Measurements from ENCODE around the gene MIS12.

The MIS12 gene, protein sequence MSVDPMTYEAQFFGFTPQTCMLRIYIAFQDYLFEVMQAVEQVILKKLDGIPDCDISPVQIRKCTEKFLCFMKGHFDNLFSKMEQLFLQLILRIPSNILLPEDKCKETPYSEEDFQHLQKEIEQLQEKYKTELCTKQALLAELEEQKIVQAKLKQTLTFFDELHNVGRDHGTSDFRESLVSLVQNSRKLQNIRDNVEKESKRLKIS

DNA sequence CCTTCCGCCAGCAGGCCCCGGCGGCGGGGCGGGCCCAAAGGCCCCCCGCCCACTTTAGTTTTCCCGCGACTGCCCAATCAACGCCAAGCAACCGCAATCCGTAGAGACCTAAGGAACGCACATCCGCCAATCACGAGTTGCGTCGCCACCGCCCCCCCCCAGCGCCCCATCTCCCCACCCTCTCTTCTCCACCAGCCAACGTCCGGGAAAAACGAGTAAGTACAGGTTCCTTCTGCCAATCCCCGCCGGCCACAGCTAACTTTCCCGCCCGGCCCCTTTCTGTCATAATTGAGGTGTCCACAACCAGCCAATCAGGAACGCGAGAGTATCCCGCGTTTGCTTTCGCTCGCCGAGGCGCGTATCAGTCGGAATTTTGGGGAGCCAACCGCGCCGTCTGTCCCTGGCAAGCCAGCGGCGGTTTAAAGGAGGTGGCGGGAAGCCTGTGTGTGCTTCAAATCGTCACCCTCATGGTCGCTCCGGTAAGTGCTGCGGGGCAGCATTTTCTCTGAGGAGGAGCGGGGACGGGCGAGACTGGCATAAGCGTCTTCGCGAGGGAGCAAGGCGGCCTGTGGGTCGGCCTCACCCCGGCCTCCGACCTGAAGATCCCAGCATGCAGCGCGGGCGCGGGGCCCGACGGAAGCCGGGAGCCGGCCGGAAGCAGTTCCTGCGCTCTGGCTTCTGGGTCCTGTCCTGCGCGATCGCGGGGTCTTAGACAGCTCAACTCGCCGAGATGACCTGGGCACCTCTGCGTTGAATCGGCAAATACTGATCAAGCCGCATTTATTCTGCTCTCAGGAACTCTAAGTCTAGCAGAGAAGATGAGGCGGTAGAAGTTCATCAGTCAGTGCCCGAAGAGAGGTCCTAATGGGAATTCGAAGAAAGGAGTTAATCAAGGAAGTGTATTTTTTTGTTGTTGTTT lies at the start of gene MIS12:
Gene MIS12, plus strand, starts transcription at position 361 of the 919 bp plus-strand sequence. CDS start 2,297 bp downstream, outside the sequence.
- DNase-seq (ENCODE audit: low read depth, low spot score) = peak; percentile 97

DNA sequence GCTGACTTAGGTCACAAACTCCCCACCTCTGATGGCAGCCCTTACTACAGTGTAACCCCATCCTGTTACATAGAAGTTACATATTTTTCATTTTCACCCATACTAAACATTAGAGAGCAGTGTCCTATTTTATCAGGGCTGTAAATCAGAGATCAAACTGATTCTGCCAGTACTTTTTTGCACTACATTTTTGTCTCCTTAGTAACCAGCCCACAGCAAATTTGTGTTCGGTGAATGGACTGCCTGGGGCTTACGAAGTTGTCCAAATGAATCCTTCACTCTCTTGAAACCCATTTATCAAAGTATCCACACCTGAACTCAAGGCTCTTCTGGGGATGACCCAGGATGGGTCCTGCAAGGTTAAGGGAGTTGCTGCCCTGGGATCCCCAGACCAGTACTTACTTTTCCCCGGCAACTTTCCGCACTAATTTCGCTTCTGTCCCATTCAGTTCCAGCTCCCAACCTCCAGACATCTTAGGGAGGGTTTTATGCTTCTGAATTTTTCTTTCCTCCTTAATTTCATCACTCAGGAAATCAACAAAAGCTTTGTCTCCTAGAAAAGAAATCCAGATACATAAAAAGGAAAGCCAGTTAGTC lies 48.5 kb upstream of the MIS12 start:
- no peak for DNase-seq (ENCODE audit: low read depth, low spot score)

DNA sequence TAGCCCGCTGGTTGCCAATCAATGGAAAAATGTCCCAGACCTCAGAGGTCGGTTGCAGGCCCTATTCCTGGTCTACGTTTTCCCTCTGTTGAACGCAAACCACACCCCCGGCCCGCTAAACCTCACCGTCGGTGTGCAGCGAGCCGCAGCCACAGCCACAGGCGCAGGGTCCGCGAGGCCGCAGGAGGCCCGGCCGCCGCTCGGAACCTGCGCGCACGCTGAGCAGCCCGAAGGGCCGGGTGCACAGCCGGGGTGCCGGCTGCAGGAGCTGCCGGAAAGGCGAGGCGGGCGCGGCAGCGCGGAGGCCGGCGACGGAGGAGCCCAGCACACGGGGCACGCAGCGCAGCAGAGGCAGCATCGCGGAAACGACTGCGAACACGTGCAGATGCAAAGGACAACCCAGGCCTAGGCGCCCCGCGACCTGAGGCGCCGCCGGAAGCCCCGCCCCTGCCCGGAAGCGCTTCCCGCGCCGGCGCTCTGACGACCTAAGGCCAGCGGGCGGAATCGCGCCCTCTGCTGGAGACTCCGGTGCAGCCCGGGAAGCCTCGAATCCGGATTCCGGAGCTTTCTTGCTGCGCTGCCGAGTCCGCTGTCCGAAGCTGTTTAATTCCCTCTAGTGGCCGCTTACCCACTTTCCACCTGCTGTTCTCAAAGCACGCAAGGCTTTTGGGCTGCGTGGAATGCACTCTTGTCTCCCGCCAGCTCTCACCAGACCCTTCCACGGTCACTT lies 47.5 kb upstream of the MIS12 start, which contains the start of gene C1QBP:
Gene C1QBP, minus strand, starts transcription at position 440 of the 730 bp plus-strand sequence. Its CDS starts 82 bp downstream, at position 358.
- DNase-seq (ENCODE audit: low read depth, low spot score) = peak; percentile 76

DNA sequence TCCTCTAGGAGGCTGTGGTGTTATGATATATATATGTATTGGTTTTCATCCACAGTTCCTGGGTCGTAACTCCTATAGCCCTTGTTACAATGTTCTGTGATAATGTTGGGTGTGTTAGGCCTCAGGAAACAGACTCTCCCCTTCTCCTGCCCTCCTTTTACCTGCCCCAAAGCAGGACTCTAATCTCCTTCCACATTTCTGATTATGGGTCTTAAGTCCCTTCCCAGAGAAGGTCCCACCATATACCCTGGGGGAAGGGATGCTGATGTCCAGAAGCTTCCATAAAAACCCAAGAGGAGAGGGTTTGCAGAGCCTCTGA lies 47.0 kb upstream of the MIS12 start:
- no peak for DNase-seq (ENCODE audit: low read depth, low spot score)

DNA sequence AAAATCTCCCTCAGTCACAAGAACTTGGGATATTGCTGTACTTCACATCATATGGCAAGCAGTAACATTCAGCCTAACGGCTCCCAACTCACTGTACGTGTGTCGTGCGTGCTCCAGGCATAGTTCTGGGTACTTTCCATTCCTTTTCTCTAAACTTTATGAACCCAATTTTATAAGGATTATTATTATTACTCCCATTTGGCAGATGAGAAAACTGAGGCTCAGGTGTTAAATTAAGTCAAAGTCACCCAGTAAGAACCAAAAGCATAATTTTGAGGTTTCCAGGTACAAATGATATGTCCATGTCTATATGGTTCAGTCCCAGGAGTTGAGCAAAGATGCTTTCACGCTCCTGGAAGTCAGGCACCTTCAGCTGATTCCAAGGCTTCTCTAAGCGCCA lies 42.6 kb upstream of the MIS12 start:
- no peak for DNase-seq (ENCODE audit: low read depth, low spot score)

DNA sequence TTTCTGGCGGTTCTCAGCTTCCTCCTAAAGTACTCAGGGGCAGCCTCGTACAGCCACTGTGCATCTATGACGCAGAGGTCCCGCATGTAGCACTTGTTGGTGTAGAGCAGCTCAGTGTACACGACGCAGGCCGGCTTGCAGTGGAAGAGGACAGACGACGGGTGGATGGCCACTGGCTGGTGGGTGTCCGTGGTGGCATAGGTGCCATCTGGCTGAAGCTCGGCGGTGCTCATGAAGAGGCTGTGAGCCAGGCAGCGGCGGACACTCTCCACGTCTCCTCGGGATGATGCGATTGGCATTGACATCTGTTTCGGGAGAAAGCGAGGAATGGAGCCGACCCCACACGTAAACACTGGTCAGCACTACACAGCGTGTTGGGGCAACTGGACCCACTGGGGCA lies 42.2 kb upstream of the MIS12 start:
- no peak for DNase-seq (ENCODE audit: low read depth, low spot score)

DNA sequence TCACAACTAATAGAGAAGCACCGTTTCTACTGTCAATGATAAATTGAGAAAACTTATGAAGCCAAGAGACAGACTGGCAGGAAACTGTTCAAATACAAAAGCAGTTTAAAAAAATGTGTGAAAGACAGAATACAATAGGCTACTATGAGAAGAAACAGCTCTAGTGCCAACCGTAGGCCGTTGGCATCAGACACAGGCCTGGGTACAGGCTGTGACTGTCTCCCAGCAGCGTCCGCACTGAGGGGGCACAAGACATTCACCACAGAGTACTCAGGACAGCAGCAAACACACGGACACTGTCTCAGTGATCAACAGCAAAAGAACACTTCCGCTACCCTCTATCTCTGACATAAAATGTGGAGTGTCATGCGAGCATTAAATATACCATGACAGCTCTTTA lies 39.6 kb upstream of the MIS12 start:
- no peak for DNase-seq (ENCODE audit: low read depth, low spot score)

DNA sequence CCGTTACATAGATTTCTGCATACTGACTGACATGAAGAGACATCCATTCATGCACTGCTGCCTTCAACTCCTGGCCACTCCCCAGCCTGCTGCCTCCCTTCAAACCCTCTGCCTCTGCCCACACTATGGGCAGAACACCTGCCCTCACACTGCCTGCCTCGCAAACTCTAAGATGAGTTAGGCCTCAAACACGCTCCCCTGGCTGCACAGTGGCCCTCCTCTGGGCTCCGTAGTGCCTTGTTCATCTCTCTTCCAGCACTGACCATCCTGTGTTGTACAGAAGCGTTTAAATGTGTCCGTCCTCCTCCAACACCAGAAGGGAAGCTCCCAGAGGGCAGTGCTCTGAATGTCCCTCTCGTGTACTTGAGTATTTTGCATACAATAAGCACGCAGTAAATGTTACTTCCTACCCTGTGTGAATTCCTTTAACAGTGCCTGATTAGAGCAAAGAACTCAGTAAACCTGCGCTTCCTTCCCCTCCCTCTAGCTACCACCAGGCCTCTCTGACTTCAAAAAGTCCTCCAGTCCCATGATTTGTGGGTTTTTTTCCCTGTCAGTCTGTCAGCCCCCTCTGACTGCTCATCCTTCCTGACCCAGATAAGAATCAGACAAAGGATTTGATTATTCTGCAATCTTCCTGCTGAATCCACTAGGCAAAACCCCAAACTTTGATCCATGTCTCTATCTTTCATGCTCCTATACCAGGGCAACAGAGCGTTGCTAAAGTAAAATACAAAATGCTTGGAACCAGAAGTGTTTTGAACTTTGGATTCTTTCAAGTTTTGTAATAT lies 21.5 kb upstream of the MIS12 start:
- no peak for DNase-seq (ENCODE audit: low read depth, low spot score)

DNA sequence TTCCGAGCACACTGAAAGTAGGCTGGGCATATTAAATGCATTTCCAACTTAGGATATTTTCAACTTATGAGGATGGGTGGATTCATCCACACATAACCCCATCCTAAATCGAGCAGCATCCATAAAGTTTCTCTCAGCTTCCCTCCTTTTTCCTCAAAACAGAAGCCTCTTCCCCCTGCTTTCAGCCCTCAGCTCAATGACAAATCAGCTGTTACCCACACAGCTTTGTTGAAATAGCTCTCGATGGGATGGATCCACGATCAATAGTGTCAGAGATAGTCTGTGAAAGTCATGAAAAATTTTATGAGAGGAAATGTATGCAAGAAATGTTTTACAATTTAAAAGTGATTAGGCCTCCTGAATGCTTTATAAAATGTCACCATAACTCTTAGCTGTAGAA lies 20.1 kb upstream of the MIS12 start:
- DNase-seq (ENCODE audit: low read depth, low spot score) = no peak

DNA sequence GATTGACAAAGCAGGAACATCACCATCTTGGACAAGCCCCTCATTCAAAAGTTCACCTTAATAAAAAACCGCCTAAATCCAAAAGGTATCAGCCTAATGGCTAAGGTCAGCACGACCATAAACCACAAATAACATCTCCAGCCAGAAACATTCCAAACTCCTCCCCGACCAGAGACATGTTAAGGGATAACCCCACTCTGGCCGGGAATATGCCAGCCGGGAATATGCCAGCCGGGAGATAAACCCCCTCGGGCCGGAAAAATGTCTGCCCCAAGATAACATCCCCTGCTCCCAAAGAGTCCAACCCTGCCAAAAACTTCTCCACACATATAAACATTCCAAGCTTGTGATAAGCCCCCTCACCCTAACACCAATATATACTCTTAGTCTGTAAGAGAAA lies 18.9 kb upstream of the MIS12 start:
- no peak for DNase-seq (ENCODE audit: low read depth, low spot score)

DNA sequence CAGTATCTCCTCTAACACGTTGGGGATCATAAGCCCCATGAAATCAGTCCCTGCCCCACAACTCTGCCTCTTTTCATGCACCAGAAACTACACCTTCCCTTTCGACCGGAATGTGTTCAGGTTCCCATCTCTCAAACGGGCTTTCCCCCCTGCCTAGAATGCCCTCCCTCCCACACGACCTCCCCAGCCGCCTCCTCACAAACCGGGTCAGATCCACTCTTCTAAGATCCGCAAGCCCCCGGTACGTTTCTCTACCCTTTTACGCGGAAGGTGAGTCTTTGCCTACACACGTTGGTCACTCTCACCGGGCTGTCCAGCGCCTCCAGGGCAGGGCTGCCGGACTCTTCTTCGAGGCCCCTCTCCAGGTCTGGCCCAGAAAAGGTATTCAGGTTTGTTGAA lies 18.3 kb upstream of the MIS12 start:
- no peak for DNase-seq (ENCODE audit: low read depth, low spot score)

DNA sequence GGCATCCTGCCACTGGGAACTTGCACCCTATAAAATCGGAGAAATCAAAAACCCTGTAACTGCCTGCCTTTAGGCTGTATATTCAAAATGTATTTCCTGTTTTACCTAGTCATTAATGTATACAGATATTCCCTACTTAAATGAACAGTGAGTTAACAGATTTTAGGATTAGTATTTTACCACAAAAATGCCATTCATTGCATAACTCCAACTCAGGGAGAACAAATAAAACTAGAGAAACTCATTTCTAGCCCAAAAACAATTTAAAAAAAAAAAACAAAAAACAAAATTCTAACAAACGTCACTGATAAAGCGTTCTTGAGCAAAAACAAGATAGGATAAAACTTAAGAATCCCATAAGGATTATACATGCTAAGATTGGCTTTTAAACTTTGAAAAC lies 13.9 kb upstream of the MIS12 start:
- no peak for DNase-seq (ENCODE audit: low read depth, low spot score)

DNA sequence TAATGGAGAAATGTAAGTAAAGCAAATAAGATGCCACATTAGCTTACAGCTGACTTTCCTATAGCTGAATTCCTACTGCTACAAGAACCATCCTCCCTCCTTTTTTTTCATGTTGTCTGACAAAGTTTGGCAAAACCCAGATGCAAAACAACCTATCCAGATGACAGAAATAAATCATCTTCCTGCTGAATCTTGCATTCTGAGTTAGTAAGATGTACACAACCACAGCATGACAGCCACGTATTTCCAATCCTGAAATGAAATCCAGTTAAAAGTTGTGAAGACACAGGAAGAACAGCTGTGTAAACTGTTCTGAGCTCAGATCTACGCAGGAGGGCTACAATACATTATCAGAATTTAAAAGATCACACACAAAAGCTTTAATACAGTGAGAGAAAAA lies 12.5 kb upstream of the MIS12 start:
- DNase-seq (ENCODE audit: low read depth, low spot score) = no peak

DNA sequence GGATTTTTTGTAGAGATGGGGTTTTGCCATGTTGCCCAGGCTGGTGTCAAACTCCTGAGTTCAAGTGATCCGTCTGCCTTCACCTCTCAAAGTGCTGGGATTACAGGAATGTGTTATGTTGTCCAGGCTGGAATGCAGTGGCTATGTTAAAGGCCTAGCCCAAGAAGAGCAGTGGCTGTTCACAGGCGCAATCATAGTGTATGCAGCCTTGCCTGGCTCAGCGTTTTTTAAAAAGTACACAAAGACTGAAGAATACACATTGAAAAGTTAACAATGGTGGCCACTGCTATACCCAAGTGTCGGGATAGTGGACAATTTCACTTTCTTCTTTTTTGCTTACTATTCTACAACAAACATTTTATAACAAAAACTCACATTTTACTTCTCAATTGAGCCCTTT lies 7.4 kb upstream of the MIS12 start:
- DNase-seq (ENCODE audit: low read depth, low spot score) = no peak

DNA sequence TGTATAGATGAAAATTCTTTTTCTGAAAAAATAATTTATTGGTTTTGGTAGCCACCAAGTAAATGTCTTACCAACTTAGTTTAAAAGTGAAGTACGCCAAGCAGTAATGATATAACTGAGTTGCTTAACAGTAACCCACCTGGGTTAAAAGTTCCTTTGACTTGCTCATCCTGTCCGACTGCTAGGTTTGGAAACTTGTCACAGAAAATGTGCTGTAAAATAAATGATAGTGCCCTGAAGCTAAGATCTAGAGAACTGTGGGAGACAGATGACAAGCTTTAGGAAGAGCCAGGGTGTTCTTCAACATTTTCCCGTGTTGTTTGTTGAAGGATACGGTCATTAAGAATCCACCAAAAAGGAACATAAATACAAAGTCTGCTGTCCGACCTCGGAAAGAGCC lies 5.4 kb upstream of the MIS12 start:
- DNase-seq (ENCODE audit: low read depth, low spot score) = no peak

DNA sequence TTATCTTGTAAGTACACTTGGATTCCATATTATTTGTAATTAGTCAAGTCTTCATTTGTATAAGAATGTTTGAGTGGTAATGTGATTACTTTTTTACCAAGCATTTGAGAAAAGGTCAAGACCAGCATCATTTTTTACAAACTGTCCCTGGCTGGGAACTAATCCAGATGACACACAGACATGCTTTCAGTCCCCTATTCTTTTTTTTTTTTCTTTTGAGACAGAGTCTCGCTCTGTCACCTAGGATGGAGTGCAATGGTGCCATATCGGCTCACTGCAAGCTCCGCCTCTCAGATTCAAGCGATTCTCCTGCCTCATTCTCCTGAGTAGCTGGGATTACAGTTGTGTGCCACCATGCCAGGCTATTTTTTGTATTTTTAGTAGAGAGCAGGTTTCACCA lies 4.9 kb upstream of the MIS12 start:
- no peak for DNase-seq (ENCODE audit: low read depth, low spot score)

DNA sequence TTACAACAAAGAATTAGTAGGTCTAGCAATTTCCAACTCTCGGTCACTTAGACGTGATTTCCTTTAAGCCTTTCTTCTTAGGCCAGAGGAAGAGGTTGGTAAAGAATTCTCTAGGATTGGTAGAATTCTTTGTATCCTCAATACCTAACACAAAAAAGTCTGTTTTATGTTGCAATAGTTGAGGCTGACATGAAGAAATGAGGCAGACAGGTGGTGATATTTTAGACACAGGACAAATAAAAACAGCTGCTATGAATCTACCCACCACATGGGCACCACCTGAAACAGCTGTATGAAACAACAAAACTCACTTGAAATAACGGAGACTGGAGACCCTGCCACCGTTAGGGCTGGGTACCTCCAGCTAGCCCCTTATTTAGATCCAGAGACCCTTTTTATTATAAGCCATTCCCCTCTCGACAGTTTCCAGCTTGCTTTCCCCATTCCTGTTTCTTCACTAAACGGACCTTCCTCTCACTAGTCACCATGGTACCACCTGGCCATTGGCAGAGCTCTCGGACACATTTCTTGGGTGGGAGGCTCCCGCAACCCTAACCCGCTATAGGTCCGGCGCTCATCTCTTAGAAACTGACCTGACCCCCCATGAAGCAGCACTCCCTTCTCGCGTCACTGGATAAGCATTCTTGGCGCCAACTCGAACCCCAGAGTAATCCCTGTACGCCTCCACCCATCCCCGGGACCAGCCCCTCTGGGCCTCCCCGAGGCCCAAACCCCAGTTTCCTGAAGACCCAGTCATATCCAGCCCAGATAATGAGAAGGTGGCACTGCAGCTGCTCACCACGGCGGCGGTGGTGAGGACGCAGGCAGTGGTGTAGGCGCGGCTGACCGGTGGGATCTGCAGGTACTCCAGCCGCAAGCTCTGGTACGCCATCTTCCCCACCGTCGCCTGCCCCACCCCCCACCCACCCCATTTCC lies 828 bp upstream of the MIS12 start, which contains the start of gene DERL2:
Gene DERL2, minus strand, starts transcription at position 909 of the 936 bp plus-strand sequence. Its CDS starts 17 bp downstream, at position 892.
- DNase-seq (ENCODE audit: low read depth, low spot score) = no peak

DNA sequence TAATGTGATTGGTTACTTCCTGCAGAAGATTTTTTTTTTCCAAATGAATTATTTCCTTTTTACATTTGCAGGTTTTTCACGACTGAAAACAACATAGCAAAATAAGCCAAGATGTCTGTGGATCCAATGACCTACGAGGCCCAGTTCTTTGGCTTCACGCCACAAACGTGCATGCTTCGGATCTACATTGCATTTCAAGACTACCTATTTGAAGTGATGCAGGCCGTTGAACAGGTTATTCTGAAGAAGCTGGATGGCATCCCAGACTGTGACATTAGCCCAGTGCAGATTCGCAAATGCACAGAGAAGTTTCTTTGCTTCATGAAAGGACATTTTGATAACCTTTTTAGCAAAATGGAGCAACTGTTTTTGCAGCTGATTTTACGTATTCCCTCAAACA lies 2.4 kb downstream of the MIS12 start:
- no peak for DNase-seq (ENCODE audit: low read depth, low spot score)

DNA sequence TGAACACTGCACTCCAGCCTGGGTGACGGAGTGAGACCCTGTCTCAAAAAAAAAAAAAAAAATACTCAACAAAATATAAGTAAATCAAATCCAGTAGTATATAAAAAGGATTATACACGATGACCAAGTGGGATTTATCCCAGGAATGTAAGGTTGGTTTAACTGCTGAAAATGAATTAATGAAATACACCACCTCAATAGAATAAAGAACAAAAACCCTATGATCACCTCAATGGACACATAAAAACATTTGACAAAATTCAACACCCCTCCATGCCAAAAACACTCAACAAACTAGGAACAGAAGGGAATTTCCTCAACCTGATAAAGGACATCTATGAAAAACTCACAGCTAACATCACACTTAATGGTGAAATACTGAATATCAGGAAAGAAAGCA lies 6.6 kb downstream of the MIS12 start:
- no peak for DNase-seq (ENCODE audit: low read depth, low spot score)
